Measurements from ENCODE around the gene PPARA. TPM values are rescaled to one million over a fixed set of nuclear protein-coding genes. Genes with fewer than 3 reads are reported as not detected.

The PPARA gene
- polyA plus RNA-seq, 1 donor from 2014 or later, result 0.43 TPM

GRCh38 chr22:46187862-46188261 lies 37.5 kb downstream of the PPARA start:
- Histone ChIP-seq H3K36me3 (ENCODE audit: insufficient read depth, low read length) (no peaks in the 10 kb centered on the region), H3K27ac (ENCODE audit: low read length) (no peak overlapping the region), H3K9me3 (ENCODE audit: low read length) (no peaks in the 10 kb centered on the region), H3K79me2 (replicated peaks; ENCODE audit: insufficient read depth, low read length) (no peaks in the 10 kb centered on the region), H3K9ac (ENCODE audit: low read length) (no peak overlapping the region), H2AFZ (ENCODE audit: low read depth, low read length) (no peak overlapping the region), H3K27me3 (ENCODE audit: insufficient read depth, low read depth, low read length) (no peaks in the 10 kb centered on the region), H3K9me2 (ENCODE audit: insufficient read depth, low read length) (no peaks in the 10 kb centered on the region), H4K20me1 (ENCODE audit: insufficient read depth) (no peaks in the 10 kb centered on the region), H3K4me3 (ENCODE audit: low read length) (no peak overlapping the region), H3K4me2 (ENCODE audit: low read length) (no peak overlapping the region), H3F3A (ENCODE audit: insufficient read depth, low read length, poor library complexity, severe bottlenecking) (no peaks in the 10 kb centered on the region)
- no peak for TF ChIP-seq RAD21 (conservative IDR thresholded peaks at IDR 0.05)

GRCh38 chr22:46192210-46192993 lies 42.1 kb downstream of the PPARA start:
- no peak overlapping the region for H3K4me3 ChIP-seq (ENCODE audit: low read length)
- no peaks in the 10 kb centered on the region for H3K79me2 ChIP-seq (replicated peaks; ENCODE audit: insufficient read depth, low read length)
- no peaks in the 10 kb centered on the region for H3K9me3 ChIP-seq (ENCODE audit: low read length)
- TF ChIP-seq RAD21 (conservative IDR thresholded peaks at IDR 0.05), result no peak
- TF ChIP-seq CTCF (IDR thresholded peaks at IDR 0.05; ENCODE audit: poor library complexity, severe bottlenecking), result no peak
- no peak for TF ChIP-seq MXI1 (conservative IDR thresholded peaks at IDR 0.05; ENCODE audit: poor library complexity, severe bottlenecking)
- TF ChIP-seq, protein P1, sequence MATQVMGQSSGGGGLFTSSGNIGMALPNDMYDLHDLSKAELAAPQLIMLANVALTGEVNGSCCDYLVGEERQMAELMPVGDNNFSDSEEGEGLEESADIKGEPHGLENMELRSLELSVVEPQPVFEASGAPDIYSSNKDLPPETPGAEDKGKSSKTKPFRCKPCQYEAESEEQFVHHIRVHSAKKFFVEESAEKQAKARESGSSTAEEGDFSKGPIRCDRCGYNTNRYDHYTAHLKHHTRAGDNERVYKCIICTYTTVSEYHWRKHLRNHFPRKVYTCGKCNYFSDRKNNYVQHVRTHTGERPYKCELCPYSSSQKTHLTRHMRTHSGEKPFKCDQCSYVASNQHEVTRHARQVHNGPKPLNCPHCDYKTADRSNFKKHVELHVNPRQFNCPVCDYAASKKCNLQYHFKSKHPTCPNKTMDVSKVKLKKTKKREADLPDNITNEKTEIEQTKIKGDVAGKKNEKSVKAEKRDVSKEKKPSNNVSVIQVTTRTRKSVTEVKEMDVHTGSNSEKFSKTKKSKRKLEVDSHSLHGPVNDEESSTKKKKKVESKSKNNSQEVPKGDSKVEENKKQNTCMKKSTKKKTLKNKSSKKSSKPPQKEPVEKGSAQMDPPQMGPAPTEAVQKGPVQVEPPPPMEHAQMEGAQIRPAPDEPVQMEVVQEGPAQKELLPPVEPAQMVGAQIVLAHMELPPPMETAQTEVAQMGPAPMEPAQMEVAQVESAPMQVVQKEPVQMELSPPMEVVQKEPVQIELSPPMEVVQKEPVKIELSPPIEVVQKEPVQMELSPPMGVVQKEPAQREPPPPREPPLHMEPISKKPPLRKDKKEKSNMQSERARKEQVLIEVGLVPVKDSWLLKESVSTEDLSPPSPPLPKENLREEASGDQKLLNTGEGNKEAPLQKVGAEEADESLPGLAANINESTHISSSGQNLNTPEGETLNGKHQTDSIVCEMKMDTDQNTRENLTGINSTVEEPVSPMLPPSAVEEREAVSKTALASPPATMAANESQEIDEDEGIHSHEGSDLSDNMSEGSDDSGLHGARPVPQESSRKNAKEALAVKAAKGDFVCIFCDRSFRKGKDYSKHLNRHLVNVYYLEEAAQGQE (IDR thresholded peaks at IDR 0.05; ENCODE audit: borderline replicate concordance), result no peak
- no peak for TF ChIP-seq EZH2 (IDR thresholded peaks at IDR 0.05; ENCODE audit: borderline replicate concordance, insufficient read depth, low read length, poor library complexity, severe bottlenecking)
- TF ChIP-seq TAF1 (IDR thresholded peaks at IDR 0.05; ENCODE audit: low read depth), result no peak
- TF ChIP-seq POLR2AphosphoS5 (IDR thresholded peaks at IDR 0.05), result no peak
- TF ChIP-seq EP300 (conservative IDR thresholded peaks at IDR 0.05; ENCODE audit: poor library complexity, severe bottlenecking), result no peak
- TF ChIP-seq SMC3 (conservative IDR thresholded peaks at IDR 0.05; ENCODE audit: poor library complexity), result no peak
- H3K36me3 ChIP-seq (ENCODE audit: insufficient read depth, low read length), result no peaks in the 10 kb centered on the region
- H3K9ac ChIP-seq (ENCODE audit: low read length), result no peak overlapping the region
- no peak overlapping the region for H3K27ac ChIP-seq (ENCODE audit: low read length)
- H3K4me2 ChIP-seq (ENCODE audit: low read length), result no peak overlapping the region
- no peak overlapping the region for H2AFZ ChIP-seq (ENCODE audit: low read depth, low read length)
- no peaks in the 10 kb centered on the region for H3K27me3 ChIP-seq (ENCODE audit: insufficient read depth, low read depth, low read length)
- no peaks in the 10 kb centered on the region for H3K9me2 ChIP-seq (ENCODE audit: insufficient read depth, low read length)
- no peaks in the 10 kb centered on the region for H3F3A ChIP-seq (ENCODE audit: insufficient read depth, low read length, poor library complexity, severe bottlenecking)
- no peaks in the 10 kb centered on the region for H4K20me1 ChIP-seq (ENCODE audit: insufficient read depth)
